CD14-positive monocyte (primary cell): ENCODE measurements around the gene MICAL2. TPM values are rescaled to one million over a fixed set of nuclear protein-coding genes. Genes with fewer than 3 reads are reported as not detected.

Experiments used
- DNase-seq, 3 donors: peaks; one replicate each; pipeline ENCODE4 v3.0.0-alpha.2; 2011 to 2022
- H2AFZ ChIP-seq: 2 replicates; pipeline ENCODE4 v1.6.0; 2012; ENCODE audit warnings: mild to moderate bottlenecking, low read depth, low read length, inconsistent platforms; ENCODE audit not compliant: insufficient read depth, poor library complexity, severe bottlenecking
- H3K27ac ChIP-seq, 2 donors: 1 replicate in 1 of 2; 2 replicates in 1 of 2; pipeline ENCODE4 v1.5.1; 2012 to 2013; ENCODE audit warnings: low read length in 2 of 2, control low read depth in 1 of 2, inconsistent platforms in 1 of 2, low read depth in 1 of 2, mild to moderate bottlenecking in 1 of 2
- H3K27me3 ChIP-seq, 2 donors: one replicate each; pipeline versions ENCODE4 v1.6.0 to v1.6.1; 2011 to 2013; ENCODE audit warnings: low read length in 2 of 2; ENCODE audit not compliant: control insufficient read depth in 2 of 2, insufficient read depth in 2 of 2
- H3K36me3 ChIP-seq, 2 donors: replicated peaks in 1 of 2; 1 replicate in 1 of 2; 2 replicates in 1 of 2; pipeline versions ENCODE4 v1.5.1 to v1.6.1; 2012 to 2013; ENCODE audit warnings: low read length in 2 of 2, control low read depth in 1 of 2, inconsistent platforms in 1 of 2, mild to moderate bottlenecking in 1 of 2; ENCODE audit not compliant: insufficient read depth in 2 of 2, control insufficient read depth in 1 of 2
- H3K4me1 ChIP-seq, 2 donors: 1 replicate in 1 of 2; 2 replicates in 1 of 2; pipeline versions ENCODE4 v1.5.1 to v1.6.1; 2012 to 2013; ENCODE audit warnings: low read length in 2 of 2, control low read depth in 1 of 2, inconsistent platforms in 1 of 2, mild to moderate bottlenecking in 1 of 2, moderate library complexity in 1 of 2; ENCODE audit not compliant: insufficient read depth in 2 of 2, control insufficient read depth in 1 of 2
- H3K4me2 ChIP-seq: replicated peaks from 2 replicates; pipeline ENCODE3; 2012; ENCODE audit warnings: low read length, moderate library complexity, mild to moderate bottlenecking; ENCODE audit not compliant: poor library complexity, severe bottlenecking; ENCODE audit errors: extremely low read depth
- H3K4me3 ChIP-seq, 3 experiments: fragments of 200-600 bp in 1 of 3; sonication (generic) in 1 of 3; replicated peaks in 1 of 3; 1 replicate in 2 of 3; 2 replicates in 1 of 3; pipeline ENCODE4 v1.5.1; 2011 to 2013; ENCODE audit warnings: low read length in 3 of 3, mild to moderate bottlenecking in 3 of 3, control low read depth in 2 of 3, low read depth in 2 of 3, inconsistent platforms in 1 of 3, moderate library complexity in 1 of 3
- H3K79me2 ChIP-seq: 2 replicates; pipeline ENCODE4 v1.6.0; 2012; ENCODE audit warnings: mild to moderate bottlenecking, control low read depth, inconsistent platforms, low read length, moderate library complexity; ENCODE audit not compliant: insufficient read depth
- H3K9ac ChIP-seq: 2 replicates; pipeline ENCODE4 v1.6.0; 2017; ENCODE audit warnings: low read length, mild to moderate bottlenecking; ENCODE audit not compliant: insufficient read depth, poor library complexity, severe bottlenecking
- H3K9me3 ChIP-seq, 2 donors: replicated peaks in 1 of 2; 1 replicate in 1 of 2; 2 replicates in 1 of 2; pipeline versions ENCODE4 v1.5.1 to v1.6.1; 2012 to 2013; ENCODE audit warnings: low read length in 2 of 2, control low read depth in 1 of 2; ENCODE audit not compliant: control insufficient read depth in 1 of 2, insufficient read depth in 1 of 2
- H4K20me1 ChIP-seq: 2 replicates; pipeline ENCODE4 v1.6.0; 2012; ENCODE audit warnings: mild to moderate bottlenecking, low read length, control low read depth, moderate library complexity; ENCODE audit not compliant: insufficient read depth
- H3K27ac Mint-ChIP-seq, 7 donors: one replicate each; pipeline ENCODE4 v1.8.0; 2020; ENCODE audit warnings: mild to moderate bottlenecking in 7 of 7, mixed read lengths in 7 of 7, moderate library complexity in 6 of 7, inconsistent platforms in 2 of 7
- H3K27me3 Mint-ChIP-seq, 3 donors: one replicate each; pipeline ENCODE4 v1.8.0; 2021 to 2022; ENCODE audit warnings: low read depth in 3 of 3, mild to moderate bottlenecking in 3 of 3, mixed read lengths in 3 of 3, moderate library complexity in 3 of 3, inconsistent platforms in 1 of 3
- H3K36me3 Mint-ChIP-seq, 2 donors: one replicate each; pipeline ENCODE4 v1.8.0; 2020; ENCODE audit warnings: mixed read lengths in 2 of 2, inconsistent platforms in 1 of 2, mild to moderate bottlenecking in 1 of 2
- H3K4me1 Mint-ChIP-seq: one replicate; pipeline ENCODE4 v1.8.0; 2020; ENCODE audit warnings: mild to moderate bottlenecking, mixed read lengths
- H3K4me3 Mint-ChIP-seq, 2 donors: one replicate each; pipeline ENCODE4 v1.8.0; 2020; ENCODE audit warnings: mild to moderate bottlenecking in 2 of 2, mixed read lengths in 2 of 2, moderate library complexity in 1 of 2
- H3K9me3 Mint-ChIP-seq, 7 donors: one replicate each; pipeline ENCODE4 v1.8.0; 2020 to 2022; ENCODE audit warnings: mixed read lengths in 7 of 7, mild to moderate bottlenecking in 6 of 7, moderate library complexity in 6 of 7, inconsistent platforms in 2 of 7
- WGBS: methylation state at CpG from one replicate; pipeline ENCODE4 v1.1.5; 2013; ENCODE audit warnings: missing lambda C conversion rate; ENCODE audit not compliant: insufficient coverage; 5-methylcytosine and 5-hydroxymethylcytosine counted together
- intact Hi-C, 2 donors: fragments of 100-400 bp; cut with micrococcal nuclease; formaldehyde crosslinking; loops; one replicate each; pipeline versions ENCODE4 v1.15.0 to v1.15.1; 2023
- polyA plus RNA-seq, 3 donors: library from polyadenylated mRNA; depleted of rRNA in 1 of 3; unstranded in 2 of 3; stranded (reverse) in 1 of 3; fragments of 300-500 nt in 2 of 3; fragments of >200 nt in 1 of 3; fragmentation: Illumina TruSeq in 2 of 3; gene quantifications; 1 replicate in 2 of 3; 2 replicates in 1 of 3; pipeline ENCODE4 v1.2.3, GENCODE V29; 2012 to 2021
- TF ChIP-seq, protein P1 (sequence below): fragments of 200-600 bp; IDR thresholded peaks from one replicate; pipeline ENCODE4 v1.8.0; 2022; ENCODE audit warnings: antibody characterized with exemption, mild to moderate bottlenecking

The MICAL2 gene
- polyA plus RNA-seq, 3 donors = 39.8 to 72.5 (median 44.0) TPM

DNA sequence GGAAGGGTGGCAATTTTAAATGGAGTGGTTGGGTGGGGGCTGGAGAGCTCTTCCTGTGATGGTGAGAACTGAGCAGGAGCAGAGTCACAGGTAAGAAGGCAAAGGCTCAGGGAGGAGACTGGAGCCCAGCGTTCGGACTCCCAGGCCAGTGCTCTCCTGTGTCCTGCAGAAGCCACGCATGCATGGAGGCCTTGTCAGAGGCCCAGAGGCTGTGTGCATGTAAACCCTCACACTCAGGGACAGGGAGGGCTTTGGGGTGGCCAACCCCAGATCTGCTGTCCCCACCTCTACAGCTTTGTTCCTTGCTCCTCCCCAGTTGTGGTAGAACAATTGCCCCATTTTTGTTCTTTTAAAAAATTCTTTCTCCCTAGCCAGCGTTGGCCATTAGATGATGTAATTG, 136.6 kb downstream of the MICAL2 start:
- 100% methylated on average over 1 of the region's 4 CpGs for WGBS
- H3K27ac ChIP-seq = no peak overlapping the region
- Mint-ChIP-seq H3K36me3 (peaks cover 86 to 95% of the 10 kb centered on the region in 2 donors), H3K27me3 (peaks cover 1 to 4% (median 2%) of the 10 kb centered on the region in 3 donors), H3K9me3 (peaks cover 0 to 2% (median 0%) of the 10 kb centered on the region in 7 donors), H3K4me3 (no peak overlapping the region), H3K27ac (no peak overlapping the region), H3K4me1 (no peaks in the 10 kb centered on the region)
- no peaks in the 10 kb centered on the region for H3K4me1 ChIP-seq
- H3K9me3 ChIP-seq = no peaks in the 10 kb centered on the region
- H3K4me2 ChIP-seq = no peak overlapping the region
- H3K36me3 ChIP-seq = peaks cover 80 to 100% of the 10 kb centered on the region in 2 donors
- no peaks in the 10 kb centered on the region for H3K79me2 ChIP-seq
- intact Hi-C loops = no loop called here
- no peak overlapping the region for H3K4me3 ChIP-seq
- H3K9ac ChIP-seq = no peak overlapping the region
- H4K20me1 ChIP-seq = peaks cover 64% of the 10 kb centered on the region
- DNase-seq = no peak
- H2AFZ ChIP-seq = no peak overlapping the region
- H3K27me3 ChIP-seq = no peaks in the 10 kb centered on the region
- TF ChIP-seq, protein P1, sequence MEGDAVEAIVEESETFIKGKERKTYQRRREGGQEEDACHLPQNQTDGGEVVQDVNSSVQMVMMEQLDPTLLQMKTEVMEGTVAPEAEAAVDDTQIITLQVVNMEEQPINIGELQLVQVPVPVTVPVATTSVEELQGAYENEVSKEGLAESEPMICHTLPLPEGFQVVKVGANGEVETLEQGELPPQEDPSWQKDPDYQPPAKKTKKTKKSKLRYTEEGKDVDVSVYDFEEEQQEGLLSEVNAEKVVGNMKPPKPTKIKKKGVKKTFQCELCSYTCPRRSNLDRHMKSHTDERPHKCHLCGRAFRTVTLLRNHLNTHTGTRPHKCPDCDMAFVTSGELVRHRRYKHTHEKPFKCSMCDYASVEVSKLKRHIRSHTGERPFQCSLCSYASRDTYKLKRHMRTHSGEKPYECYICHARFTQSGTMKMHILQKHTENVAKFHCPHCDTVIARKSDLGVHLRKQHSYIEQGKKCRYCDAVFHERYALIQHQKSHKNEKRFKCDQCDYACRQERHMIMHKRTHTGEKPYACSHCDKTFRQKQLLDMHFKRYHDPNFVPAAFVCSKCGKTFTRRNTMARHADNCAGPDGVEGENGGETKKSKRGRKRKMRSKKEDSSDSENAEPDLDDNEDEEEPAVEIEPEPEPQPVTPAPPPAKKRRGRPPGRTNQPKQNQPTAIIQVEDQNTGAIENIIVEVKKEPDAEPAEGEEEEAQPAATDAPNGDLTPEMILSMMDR = no peak

DNA sequence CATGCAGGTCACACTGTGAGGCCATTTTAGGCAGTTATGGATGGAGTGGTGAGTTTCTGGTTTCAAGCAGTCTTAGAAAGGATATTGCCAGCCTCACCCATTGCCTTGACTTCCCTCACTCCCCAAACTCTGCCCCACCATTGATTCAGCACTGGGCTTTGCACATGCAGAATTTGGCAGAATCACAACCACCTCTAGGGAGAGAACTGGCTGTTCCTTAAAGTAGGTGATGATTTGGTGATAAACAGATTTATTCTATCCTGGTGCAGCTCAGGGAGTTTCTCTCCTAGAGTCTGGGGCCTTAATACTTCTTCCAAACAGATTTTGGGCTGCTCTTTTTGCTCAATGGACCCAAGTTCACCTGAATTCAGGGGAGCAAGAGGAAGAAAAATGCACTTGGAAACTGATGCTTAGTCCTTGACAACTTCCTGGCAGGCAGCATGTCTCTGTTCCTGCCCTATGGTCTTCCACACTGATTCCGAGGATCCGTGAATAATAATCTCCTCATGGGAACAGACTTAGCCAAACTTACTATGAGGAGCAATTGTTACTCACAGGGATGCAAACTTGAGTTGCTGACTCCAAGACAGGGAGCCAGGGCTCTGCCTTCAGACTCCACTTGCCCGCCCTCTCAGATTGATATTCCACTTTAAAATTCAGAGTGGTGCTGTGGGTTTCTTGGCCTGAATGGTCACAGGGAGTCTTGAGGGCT, 137.3 kb downstream of the MICAL2 start:
- Mint-ChIP-seq H3K9me3 (peaks cover 0 to 2% (median 0%) of the 10 kb centered on the region in 7 donors), H3K27ac (peak overlapping the region in 1 of 7 donors; percentile 11), H3K36me3 (peaks cover 79 to 90% of the 10 kb centered on the region in 2 donors), H3K27me3 (peaks cover 1 to 2% (median 1%) of the 10 kb centered on the region in 3 donors), H3K4me3 (no peak overlapping the region), H3K4me1 (no peaks in the 10 kb centered on the region)
- no peak overlapping the region for H3K9ac ChIP-seq
- no peaks in the 10 kb centered on the region for H3K4me1 ChIP-seq
- no peak for DNase-seq
- no peaks in the 10 kb centered on the region for H3K9me3 ChIP-seq
- H3K27me3 ChIP-seq = no peaks in the 10 kb centered on the region
- H3K4me2 ChIP-seq = no peak overlapping the region
- no peak overlapping the region for H2AFZ ChIP-seq
- H3K4me3 ChIP-seq = no peak overlapping the region
- H3K36me3 ChIP-seq = peaks cover 80 to 100% of the 10 kb centered on the region in 2 donors
- intact Hi-C loops = no loop called here
- H4K20me1 ChIP-seq = peaks cover 68% of the 10 kb centered on the region
- H3K79me2 ChIP-seq = no peaks in the 10 kb centered on the region
- 89% methylated on average over 2 of the region's 3 CpGs for WGBS
- TF ChIP-seq, protein P1 = no peak
- H3K27ac ChIP-seq = no peak overlapping the region
